NAMALWA (cell line): ENCODE results near the gene AGPAT3.

ENCODE experiments used
- DNase-seq: peaks from one replicate; pipeline ENCODE4 v3.0.0-alpha.2; 2015; ENCODE audit warnings: low spot score

The AGPAT3 gene

GRCh38 chr21:43957128-43957571 is 92.1 kb downstream of the AGPAT3 start:
- no peak for DNase-seq

GRCh38 chr21:43957611-43958362 is 92.8 kb downstream of the AGPAT3 start:
- no peak for DNase-seq

GRCh38 chr21:43958364-43959158 is 93.5 kb downstream of the AGPAT3 start:
- DNase-seq = no peak

- DNase-seq = no peak
Measured at GRCh38 chr21:43959231-43960116, 94.5 kb downstream of the AGPAT3 start.

- DNase-seq = no peak
Measured at GRCh38 chr21:43961382-43961909, 96.4 kb downstream of the AGPAT3 start.

GRCh38 chr21:43965911-43966585 is 101.0 kb downstream of the AGPAT3 start:
- DNase-seq = no peak

- no peak for DNase-seq
Measured at GRCh38 chr21:43966946-43967512, 102.0 kb downstream of the AGPAT3 start.

GRCh38 chr21:43967981-43968380 is 103.0 kb downstream of the AGPAT3 start:
- no peak for DNase-seq

GRCh38 chr21:43968410-43969114 is 103.5 kb downstream of the AGPAT3 start:
- no peak for DNase-seq

GRCh38 chr21:43969115-43969444 is 104.1 kb downstream of the AGPAT3 start:
- no peak for DNase-seq

GRCh38 chr21:43970551-43970950 is 105.5 kb downstream of the AGPAT3 start:
- no peak for DNase-seq

GRCh38 chr21:43971201-43971991 is 106.4 kb downstream of the AGPAT3 start:
- DNase-seq = no peak

- no peak for DNase-seq
Measured at GRCh38 chr21:43971992-43972255, 106.9 kb downstream of the AGPAT3 start.

GRCh38 chr21:43972850-43973633 is 108.0 kb downstream of the AGPAT3 start:
- no peak for DNase-seq

GRCh38 chr21:43973634-43973955 is 108.6 kb downstream of the AGPAT3 start:
- no peak for DNase-seq

GRCh38 chr21:43974791-43975468 is 109.9 kb downstream of the AGPAT3 start:
- DNase-seq = no peak

GRCh38 chr21:43975469-43976098 is 110.6 kb downstream of the AGPAT3 start:
- DNase-seq = peak; percentile 81

- no peak for DNase-seq
Measured at GRCh38 chr21:43976661-43977060, 111.6 kb downstream of the AGPAT3 start.
